ENCODE measurements around the gene UBP1. TPM values are rescaled to one million over a fixed set of nuclear protein-coding genes. Genes with fewer than 3 reads are reported as not detected.
"Not testable (repeated sequence)": the region's sequence is repeated elsewhere in the genome, so short reads cannot be mapped to it uniquely, and the experiment has no call there.

Gene UBP1
- total RNA-seq, 8 experiments from 2014 or later, result 17.3 to 99.5 (median 35.4) TPM

DNA sequence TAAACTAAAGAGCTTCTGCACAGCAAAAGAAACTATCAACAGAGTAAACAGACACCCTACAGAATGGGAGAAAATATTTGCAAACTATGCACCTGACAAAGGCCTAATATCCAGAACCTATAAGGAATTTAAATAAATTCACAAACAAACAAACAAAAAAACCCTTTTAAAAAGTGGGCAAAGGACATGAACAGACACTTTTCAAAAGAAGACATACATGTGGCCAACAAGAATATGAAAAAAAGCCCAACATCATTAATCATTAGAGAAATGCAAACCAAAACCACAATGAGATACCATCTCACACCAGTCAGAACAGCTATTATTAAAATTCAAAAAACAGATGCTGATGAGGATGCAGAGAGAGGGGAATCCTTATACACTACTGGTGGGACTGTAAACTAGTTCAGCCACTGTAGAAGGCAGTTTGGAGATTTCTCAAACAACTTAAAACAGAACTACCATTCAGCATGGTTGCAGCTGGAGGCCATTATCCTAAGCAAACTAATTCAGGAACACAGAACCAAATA, 101.2 kb downstream of the UBP1 start:
- H3K4me1 ChIP-seq (replicated peaks in 1 of 2); in situ Hi-C loops (cut with MboI; ENCODE audit: low pct_unique_long_range_greater_than_20kb in 2 of 9, low sequenced_read_pairs in 9 of 9, unreplicated experiment in 9 of 9): not testable (repeated sequence)
- peak in 3 of 8 experiments; percentile 40 to 57 (median 47) for ATAC-seq (replicated peaks in 6 of 8)

More for the DNA sequence above, 101.2 kb downstream of the UBP1 start:
- not testable (repeated sequence) for H3K4me3 ChIP-seq, H3K27ac ChIP-seq

Other genes starting within 250 kb of the UBP1 start
- 10 to 100 TPM in 1 of 8 experiments, 1 to 10 TPM in 2, under 1 TPM in 5; 0.20 to 14.0 (median 0.77) TPM for gene SUSD5, start 221.6 kb downstream of the UBP1 start, total RNA-seq
- 10 to 100 TPM in 7 of 8 experiments, 1 to 10 TPM in 1; 8.9 to 33.8 (median 14.0) TPM for gene FBXL2, start 163.0 kb downstream of the UBP1 start, total RNA-seq

Data from motor neuron (in vitro differentiated cells).